Mammary epithelial cell (primary cell): ENCODE results near the gene BDKRB2.

Source experiments
- EZH2 ChIP-seq: IDR thresholded peaks from 2 replicates; pipeline ENCODE4 v1.6.1; 2012; ENCODE audit warnings: low read length, inconsistent platforms, borderline replicate concordance
- TF ChIP-seq, protein P1 (sequence below), 2 donors: IDR thresholded peaks in 1 of 2; conservative IDR thresholded peaks in 1 of 2; 2 replicates each; pipeline ENCODE4 v1.5.1; 2011 to 2012; ENCODE audit warnings: inconsistent platforms in 2 of 2, low read length in 2 of 2, mild to moderate bottlenecking in 2 of 2, control low read depth in 1 of 2, low read depth in 1 of 2; ENCODE audit not compliant: insufficient read depth in 1 of 2; ENCODE audit errors: extremely low read depth in 1 of 2

DNA sequence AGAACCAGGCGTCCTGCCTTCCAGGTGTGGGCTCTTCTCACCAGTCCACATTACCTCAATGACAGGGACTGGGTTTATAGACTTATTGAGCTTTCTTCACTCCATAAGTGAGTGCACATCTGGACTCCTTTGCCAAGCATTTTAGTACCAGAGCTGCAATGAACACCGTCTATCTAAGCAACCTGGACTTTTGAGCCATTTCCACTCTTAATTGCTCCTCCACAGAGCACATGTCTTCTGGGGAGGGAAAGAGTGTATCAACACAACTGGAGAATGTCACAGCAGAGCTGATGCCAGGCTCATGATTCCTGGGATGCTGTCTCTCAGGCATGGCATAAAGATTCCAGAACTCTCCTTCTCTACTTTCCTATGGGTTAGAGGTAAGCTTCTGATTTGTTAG lies 43.0 kb upstream of the BDKRB2 start:
- TF ChIP-seq, protein P1, sequence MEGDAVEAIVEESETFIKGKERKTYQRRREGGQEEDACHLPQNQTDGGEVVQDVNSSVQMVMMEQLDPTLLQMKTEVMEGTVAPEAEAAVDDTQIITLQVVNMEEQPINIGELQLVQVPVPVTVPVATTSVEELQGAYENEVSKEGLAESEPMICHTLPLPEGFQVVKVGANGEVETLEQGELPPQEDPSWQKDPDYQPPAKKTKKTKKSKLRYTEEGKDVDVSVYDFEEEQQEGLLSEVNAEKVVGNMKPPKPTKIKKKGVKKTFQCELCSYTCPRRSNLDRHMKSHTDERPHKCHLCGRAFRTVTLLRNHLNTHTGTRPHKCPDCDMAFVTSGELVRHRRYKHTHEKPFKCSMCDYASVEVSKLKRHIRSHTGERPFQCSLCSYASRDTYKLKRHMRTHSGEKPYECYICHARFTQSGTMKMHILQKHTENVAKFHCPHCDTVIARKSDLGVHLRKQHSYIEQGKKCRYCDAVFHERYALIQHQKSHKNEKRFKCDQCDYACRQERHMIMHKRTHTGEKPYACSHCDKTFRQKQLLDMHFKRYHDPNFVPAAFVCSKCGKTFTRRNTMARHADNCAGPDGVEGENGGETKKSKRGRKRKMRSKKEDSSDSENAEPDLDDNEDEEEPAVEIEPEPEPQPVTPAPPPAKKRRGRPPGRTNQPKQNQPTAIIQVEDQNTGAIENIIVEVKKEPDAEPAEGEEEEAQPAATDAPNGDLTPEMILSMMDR (conservative IDR thresholded peaks at IDR 0.05 in 1 of 2, IDR thresholded peaks at IDR 0.05 in 1 of 2; ENCODE audit: extremely low read depth in 1 of 2, insufficient read depth in 1 of 2, low read depth in 1 of 2, low read length in 2 of 2) = no peak
- TF ChIP-seq EZH2 = no peak
